ENCODE data around the gene NOTUM.

NOTUM gene

DNA sequence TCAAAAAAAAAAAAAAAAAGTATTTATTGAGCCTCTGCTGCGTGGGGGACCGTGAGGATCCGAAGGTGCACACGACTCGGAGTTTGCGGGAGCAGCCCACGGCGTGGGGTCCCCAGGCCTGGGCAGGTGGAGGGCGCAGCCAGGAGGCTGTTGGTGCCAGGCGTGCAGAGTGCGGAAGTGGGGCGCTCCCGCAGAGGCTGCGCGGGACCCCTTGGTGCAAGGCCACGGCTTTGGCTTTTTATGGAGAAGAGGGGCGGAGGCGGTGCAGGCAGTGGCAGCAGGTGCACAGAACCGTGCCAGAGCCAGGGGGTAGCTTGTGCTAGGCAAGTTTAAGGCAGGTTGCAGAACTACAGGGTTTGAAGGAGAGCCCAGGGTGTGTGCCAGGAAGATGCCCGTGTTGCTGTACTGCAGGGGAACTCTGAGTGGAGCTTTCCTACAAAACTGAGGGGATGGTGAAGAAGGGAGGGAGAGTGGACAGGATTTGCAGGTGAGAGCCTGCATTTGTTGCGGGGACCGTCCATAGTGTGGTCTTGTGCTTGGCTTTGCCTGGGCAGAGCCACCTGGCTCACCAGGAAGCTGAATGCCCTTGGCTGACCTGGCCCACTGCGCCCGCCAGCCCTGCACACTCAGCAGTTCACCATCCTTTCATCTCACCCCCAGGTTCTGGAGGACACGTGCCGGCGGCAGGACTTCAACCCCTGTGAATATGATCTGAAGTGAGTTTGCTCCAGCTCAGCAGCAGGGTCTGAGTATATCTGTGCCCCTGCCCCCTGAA lies 17.7 kb upstream of the NOTUM start:
- no peak for DNase-seq (ENCODE audit: low read depth in 2 of 2, low spot score in 1 of 2)

DNA sequence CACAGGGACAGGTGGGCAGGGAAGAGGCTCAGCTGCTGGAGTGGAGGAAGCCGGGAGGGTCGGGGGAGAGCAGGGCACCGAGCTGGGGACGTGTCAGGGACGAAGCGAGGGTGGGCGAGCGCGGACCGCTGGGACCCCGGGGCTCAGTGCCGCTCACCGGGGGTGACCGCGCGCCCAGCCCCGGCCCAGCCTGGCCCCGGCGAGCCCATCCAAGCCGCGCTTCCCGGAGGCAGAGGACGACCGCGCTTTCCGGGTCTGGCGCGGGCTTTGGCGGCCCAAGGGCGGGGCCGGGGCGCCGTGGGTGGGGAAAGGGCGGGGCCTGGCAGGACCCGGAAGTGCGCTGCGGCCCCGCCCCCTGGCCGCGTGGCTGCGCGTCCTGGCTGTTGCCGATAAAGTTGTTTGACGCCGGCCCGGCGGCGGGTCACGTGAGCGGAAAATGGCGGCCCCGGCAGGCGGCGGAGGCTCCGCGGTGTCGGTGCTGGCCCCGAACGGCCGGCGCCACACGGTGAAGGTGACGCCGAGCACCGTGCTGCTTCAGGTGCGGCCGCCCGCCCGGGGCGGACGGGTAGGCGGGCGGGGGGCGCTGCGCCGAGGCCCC lies 16.3 kb upstream of the NOTUM start, which contains the start of gene ASPSCR1:
ASPSCR1 (plus strand) TSS at position 419 of the 598 bp plus-strand sequence; CDS start at position 437, 18 bp downstream.
- DNase-seq (ENCODE audit: low read depth in 2 of 2, low spot score in 1 of 2): peak; percentile 76 to 81

DNA sequence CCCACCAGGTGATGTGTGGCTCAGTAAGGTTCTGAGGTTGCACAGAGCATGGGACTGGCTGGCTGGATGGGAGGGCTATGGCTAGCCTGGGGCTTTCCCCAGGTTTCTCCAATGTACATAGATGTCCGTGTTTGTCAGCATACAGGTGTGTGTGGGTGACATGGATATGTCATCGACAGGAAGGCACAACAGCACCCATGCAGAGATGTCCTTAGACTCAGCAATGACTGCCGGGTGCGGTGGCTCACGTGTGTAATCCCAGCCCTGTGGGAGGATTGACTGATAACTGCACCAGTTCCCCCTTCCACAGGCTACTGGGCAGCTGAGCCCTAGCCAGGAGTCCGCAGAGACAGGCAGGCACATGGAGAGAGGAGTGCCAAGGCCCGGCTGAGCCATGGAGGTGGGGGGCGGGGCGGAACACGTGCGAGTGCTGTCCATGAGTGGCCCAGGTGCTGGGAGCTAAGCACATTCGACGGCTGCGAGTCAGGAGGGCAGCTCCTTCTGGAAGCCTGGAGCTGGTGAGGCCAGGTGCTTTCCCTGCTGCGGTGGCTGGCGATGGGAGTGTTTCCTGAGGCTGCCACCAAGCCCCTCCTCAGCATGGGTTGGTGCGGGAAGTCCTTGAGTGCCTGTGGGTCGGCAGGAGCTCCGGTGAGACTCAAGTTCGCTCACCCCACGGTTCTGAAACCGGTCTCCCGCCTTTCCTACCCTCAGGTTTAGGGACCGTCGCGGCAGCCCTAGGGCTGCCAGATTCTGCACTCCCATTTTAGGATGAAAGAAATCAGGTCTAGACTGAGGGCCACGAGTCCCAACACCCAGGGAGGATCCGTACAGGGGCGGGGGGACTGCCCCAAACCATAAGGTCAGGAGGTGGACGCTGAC lies 15.6 kb upstream of the NOTUM start:
- no peak for DNase-seq (ENCODE audit: low read depth in 2 of 2, low spot score in 1 of 2)

DNA sequence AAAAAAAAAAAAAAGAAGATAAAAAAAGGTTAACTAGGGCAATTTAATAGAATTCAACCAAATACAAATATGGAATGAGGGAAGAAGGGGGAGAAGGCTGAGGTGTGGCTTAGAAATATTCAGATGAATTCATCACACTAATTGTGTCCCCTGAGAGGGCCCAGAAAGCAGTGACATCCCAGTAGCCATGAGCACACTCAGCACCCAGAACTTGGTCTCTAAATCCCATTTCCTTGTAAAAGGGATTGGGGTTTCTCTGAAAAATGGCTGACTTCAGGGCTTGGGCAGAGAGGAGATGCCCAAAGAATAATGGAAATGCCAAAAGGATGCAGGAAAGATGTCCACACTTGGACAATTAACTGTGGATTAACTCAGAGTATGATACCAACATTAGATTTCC lies 12.4 kb upstream of the NOTUM start:
- DNase-seq (ENCODE audit: low read depth in 2 of 2, low spot score in 1 of 2): no peak

DNA sequence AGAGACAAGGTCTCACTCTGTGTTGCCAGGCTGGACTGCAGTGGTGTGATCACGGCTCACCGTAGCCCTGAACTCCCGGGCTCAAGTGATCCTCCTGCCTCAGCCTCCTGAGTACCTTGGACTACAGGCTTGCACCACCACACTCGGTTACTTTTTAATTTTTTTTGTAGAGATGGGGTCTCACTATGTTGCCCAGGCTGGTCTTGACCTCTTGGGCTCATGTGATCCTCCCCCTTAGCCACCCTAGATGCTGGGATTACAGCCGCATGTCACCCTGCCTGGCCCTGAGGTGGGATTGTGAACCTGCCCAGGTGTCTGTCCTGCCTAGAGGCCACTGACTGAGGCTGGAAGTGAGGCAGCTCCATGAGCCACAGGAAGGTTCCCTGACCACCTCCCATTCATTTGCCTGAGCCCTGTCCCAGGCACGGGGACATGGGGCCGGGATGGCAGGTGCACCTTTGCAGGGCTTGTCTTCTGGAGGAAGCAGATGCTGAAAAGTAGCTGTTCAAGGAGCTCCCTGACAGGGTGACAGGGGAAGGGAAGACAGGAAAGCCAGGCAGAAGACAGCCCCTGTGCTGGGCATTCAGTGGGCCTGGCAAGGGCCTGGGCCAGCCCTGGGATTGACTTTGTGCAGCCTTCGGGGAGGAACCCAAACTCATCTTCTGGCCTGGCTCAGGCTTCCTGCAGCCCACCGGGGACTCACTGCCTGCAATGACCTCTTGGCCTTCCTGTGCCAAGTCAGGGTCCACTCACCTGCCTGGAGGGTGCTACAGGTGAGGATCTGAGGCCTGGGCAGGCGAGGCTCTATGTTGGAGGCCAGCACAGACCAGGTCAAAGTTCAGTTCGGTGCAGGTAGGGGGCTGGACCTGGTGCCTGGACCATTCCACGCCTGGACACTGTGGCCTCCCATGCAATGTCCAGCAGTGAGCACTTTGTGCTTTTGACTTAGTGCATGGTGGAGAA lies 8.1 kb upstream of the NOTUM start:
- no peak for DNase-seq (ENCODE audit: low read depth in 2 of 2, low spot score in 1 of 2)

DNA sequence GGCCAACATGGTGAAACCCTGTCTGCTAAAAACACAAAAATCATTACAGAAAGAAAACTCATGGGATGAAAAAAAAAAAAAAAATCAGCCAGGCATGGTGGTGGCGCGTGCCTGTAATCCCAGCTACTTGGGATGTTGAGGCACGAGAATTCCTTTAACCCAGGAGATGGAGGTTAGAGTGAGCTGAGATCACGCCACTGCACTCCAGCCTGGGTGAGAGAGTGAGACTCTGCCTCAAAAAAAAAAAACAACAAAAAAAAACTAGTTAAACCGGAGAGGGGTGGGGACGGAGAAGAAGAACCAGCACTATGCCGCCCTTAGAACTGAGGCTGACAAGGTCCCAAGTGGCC lies 7.4 kb upstream of the NOTUM start:
- no peak for DNase-seq (ENCODE audit: low read depth in 2 of 2, low spot score in 1 of 2)

DNA sequence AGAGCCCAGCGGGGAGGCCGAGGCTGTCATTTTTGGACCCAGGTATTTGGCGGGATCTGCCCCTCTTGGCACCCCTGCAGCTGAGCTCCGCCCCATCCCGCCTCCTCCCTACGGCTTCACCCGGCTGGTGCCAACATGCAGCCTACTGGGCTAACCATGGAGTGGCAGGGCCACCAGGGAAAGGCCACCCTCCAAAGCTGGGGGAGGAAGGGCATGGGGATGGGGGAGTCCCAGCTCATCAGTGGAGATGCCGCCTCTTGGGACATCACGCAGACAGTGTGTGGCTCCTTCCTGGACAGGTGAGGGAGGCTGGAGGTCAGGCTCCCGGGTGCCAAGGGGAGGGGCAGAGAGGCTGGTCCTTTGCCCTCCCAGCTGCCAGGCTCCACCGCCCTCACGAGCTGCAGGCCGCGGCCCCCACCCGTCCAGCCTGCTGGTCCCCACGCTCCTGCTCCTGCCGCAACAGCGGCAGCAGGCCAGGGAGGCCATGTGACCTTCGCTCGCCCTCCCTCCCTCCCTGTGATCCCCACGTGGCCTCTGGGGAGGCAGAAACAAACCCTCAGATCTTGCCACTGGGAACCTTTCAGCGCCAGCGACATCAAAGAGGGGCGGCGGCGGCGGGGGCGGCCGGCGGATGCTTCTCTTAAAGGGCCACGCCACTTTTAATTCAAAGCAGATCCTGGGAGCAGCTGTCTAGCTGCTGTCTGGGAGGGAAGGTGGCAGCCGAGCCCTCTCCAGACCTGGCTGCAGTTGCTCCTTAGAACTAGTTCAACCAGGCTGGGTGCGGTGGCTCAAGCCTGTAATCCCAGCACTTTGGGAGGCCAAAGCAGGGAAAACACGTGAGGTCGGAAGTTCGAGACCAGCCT lies 6.8 kb upstream of the NOTUM start:
- peak; percentile 76 to 84 for DNase-seq (ENCODE audit: low read depth in 2 of 2, low spot score in 1 of 2)

DNA sequence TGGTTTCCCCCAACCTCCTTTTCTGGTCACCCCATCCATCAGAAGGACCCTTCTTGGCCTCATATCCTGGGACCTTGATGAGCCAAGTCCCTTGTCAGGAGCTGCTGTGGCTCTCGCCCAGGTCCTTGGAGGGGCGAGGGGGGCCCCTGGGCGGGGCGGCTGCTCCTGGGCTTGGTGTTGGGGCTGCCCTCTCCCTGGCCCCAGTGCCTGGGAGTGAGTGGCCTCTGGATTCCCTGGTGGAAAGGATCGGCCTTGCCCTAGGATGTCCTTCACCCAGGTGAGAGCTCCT lies 6.2 kb upstream of the NOTUM start:
- DNase-seq (ENCODE audit: low read depth in 2 of 2, low spot score in 1 of 2): no peak

DNA sequence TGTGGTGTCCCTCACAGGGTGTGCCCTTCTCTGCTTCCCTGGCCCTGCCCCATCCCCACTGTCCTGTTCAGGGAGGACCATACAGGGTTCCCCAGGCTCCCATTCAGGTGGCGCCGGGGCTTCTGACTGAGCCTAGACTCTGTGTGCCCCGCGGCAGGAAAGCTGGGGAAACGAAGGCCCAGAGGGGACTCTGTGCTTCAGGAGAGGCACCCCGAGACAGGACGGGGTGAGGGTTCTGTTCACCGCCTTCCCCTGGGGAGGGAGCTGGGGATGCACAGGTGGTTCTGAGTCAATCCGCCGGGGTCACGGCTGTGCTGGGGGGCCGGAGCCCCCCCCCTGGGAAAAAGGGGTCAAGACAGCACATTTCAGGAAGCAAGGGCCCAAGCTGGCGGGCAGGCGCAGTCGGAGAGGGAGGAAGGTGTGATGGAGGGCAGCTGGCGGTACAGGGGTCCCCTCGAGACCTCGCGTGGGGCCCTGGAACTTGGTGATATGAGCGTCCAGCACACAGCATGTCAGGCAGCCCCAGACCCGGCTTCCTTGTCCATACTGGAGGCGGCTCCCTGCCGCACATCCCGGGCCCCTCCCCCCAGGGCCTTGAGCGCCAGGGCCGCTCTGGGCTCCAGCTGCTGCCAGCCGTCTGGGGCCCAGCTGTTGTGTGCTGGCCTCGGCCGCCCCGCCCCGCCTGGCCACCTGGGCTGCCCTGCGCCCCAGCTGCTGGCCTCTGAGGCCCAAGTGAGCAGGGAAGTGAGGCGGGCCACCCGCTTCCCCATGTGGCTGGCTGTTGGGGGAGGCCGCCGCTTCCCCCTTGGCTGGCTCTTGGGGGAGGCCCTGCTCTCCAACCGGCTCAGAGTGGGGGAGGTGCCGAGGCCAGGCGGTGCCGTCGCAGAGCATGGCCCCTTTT lies 5.6 kb upstream of the NOTUM start:
- no peak for DNase-seq (ENCODE audit: low read depth in 2 of 2, low spot score in 1 of 2)

DNA sequence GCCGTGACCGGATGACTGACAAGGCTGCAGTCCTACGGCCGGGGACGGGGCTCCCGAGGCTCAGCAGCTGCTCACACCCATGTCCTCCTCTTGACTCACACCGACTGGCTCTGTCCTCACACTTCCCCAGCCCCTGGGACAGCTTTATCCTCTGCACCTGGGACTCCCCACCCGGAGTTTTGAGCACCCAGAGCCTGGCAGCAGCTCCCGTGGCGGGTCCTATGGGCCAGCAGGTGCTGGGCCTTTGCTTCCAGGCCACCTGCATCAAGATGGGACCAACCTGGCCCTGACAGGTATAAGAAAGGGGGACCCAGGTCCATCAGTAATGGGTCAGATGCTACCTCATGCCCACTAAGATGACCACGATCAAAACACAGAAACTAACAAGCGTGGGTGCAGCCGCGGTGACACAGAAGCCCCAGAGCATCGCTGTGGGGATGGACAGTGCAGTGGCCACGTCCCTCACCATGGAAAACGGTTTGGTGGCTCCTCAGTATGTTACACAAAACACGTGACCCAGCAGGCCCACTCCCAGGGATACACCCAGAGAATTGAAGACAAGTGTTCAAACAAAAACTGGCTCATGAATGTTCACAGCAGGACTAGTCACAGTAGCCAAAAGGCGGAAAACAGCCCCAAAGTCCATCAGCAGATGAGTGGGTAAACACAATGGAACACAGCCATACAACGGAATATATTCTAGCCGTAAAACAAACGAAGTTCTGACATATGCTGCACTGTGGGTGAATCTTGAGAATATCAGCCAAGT lies 3.3 kb upstream of the NOTUM start:
- DNase-seq (ENCODE audit: low read depth in 2 of 2, low spot score in 1 of 2): no peak

DNA sequence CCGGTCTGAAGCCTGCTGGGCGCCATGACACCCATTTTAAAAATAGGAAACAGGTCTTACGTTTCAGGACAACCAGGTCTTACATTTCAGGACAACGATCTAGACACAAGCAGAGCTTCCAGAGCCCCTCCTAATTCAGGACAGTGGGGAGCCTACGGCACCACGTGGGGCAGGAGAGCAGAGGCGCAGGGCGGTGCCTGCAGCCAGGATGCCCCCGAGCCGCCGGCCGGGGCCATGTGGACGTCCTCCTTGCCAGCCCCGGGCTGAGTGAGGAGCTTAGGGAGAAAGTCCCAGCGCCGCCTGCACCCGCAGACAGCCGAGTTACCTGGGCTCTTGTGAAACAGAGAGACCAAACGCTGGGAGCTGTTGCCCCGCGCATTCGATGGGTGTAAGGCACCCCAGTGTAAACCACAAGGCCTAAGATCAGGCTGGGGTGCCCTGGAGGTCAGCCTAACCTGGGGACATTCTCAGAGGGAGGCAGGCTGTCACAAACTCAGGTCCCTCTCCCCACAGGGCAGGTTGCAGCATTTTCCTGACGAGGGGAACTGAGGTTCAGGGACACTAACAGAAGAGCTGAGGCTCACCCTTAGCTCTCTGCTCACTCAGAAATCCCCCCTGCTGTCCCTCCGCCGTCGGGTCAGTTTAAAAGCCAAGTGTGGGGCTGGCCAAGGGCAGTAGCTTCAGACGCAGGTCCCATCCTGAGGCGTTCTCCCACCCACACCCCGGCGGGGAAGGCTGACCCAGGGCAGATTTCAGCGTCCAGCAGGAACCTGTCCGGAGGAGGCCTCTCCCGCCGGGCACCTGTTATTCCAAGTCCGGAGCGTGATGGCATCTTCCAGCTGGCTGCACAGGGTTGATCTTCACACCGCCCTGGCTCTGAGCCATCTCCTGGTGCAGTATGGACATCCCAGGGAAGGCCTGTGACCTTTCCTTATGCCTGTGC lies 1.8 kb upstream of the NOTUM start:
- DNase-seq (ENCODE audit: low read depth in 2 of 2, low spot score in 1 of 2): no peak

DNA sequence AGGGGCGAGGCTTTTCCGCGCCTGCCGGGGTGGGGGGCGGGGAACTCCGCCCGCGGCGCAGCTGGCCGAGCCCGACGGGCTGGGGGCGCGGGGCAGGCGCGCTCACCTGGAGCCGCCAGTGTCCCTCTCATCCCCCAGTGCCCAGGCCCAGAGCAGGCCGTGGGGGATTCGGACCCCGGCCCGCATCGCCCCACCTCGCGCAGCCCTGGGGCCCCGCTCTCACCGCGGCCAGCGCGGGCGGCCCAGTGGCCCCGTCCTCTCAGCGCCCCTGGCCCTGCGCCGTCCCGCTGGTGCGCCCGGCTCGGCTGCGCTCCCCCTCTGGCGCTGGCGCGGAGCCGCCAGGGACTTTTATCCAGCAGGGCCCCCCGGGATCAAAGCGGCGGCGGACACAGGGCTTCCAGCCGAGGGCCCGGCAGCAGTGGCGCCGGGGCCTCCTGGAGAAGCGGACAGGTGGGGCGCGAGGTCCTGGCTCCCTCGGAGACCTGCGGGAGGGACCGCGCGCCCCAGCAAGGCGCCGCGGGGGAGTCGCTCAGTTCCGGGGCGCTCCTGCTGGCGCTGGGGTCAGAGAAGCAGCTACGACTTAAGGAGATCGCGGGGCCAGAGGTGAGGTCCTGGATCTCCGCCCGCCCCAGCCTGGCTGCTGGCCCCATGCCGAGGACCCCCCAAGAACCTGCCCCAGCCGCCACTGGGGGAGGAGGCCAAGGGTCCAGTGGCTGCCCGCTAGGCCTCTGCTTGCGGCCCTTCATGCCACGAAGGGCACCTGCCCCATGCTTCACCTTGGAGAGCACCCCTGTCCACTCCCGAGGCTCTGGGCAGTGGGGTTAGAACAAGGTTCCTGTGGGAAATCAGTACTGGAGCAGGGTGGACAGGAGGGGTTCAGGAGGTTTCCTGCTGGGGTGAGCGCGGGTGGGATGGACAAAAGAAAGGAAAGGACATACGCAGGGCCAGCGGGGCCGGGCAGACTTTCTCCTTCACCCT lies 823 bp upstream of the NOTUM start:
- DNase-seq (ENCODE audit: low read depth in 2 of 2, low spot score in 1 of 2): no peak

DNA sequence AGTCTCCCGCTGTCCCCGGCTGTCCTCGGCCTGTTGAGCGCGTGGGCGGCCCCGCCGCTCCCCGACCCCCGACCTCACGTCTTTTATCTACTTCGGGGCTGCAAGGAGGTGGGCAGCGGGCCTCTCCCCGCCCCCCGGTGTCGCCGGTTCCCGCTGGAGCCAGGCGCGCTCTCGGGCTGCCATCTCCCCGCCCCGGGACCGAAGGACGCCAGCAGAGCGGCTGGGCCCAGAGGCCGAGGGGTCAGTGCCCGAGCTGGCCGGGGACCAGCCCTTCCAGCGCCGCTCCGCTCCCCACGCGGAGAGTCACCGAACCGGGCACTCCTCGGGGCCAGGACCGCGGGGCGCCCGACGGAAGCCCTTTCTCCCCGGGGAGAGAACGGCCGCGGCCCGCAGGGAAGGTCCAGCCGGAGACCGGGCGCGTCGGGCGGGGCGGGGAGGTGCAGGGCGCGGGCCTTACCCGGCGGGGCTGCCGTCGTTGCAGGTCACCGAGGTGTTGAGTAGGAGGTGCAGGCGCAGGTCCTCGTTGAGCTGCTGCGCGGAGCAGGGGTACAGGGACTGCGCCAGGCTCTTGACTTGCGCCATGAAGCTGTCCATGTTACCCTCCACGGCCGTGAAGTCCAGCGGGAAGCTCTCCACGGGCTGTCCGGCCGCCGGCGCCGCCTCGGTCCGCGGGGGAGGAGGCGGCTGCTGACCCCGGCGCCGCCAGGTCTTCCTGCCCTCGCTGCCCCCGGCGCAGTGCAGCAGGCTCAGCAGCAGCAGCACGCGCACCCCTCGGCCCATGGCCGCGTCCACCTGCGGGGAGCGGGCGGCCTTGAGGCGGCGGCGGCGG lies 643 bp downstream of the NOTUM start:
- DNase-seq (ENCODE audit: low read depth in 2 of 2, low spot score in 1 of 2): no peak

DNA sequence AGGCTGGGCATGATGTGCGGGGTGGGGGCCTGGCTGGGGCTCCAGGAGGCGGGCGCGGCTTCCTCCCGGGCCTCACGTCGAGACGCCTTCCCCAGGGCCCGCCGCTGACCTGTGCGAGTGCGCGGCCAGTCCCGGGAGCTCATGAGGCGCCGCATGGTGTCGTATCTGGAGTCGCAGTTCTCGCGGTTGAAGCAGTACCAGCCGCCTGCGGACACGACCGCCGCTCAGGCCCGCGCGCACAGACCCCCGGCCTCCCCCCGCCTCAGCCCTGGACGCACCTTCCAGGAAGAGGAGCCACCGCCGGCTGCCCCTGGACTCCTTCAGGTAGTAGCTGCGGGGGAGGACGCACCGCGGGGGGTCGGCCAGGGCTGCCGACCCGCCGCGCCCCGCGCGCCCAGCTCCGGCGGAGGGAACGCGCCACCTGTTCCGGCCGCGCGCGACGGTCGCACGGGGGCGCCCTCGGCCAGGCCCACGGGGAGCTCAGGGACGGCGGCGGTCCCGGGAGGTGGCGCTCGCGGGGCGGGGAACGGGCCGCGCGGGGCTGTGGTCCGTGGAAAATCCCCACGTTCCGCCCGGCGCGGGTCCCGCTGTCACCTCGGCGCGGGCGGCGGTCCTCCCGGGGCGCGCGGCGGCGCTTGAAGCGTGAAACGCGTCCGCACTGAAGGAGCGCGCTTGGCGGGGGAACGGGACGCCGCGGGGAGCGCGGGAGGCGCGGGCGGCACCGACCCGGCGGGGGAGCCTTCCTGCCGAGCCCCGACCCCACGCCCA lies 1.4 kb downstream of the NOTUM start:
- peak; percentile 55 to 63 for DNase-seq (ENCODE audit: low read depth in 2 of 2, low spot score in 1 of 2)

Data from stimulated activated CD8-positive, alpha-beta memory T cell treated with anti-CD3 and anti-CD28 coated beads, Interleukin-4, amount 100 ng/mL, for 4 hours (primary cell).